CD8-positive, alpha-beta memory T cell (primary cell): ENCODE data around the gene ZNF771. TPM values are rescaled to one million over a fixed set of nuclear protein-coding genes. Genes with fewer than 3 reads are reported as not detected.
"Not testable (repeated sequence)": the region's sequence is repeated elsewhere in the genome, so short reads cannot be mapped to it uniquely, and the experiment has no call there.

Source experiments
- CTCF ChIA-PET: fragments of 350-600 bp; sonication (Branson Sonifier 250); formaldehyde crosslinking; loops from one replicate; lab custom pipeline; 2021; ENCODE audit warnings: antibody characterized with exemption; lab: Charles Lee
- POLR2A ChIA-PET: fragments of 350-600 bp; sonication (Branson Sonifier 250); formaldehyde crosslinking; loops from one replicate; lab custom pipeline; 2021; ENCODE audit warnings: antibody characterized with exemption; lab: Charles Lee
- DNase-seq, 5 donors: peaks; one replicate each; pipeline versions ENCODE4 v3.0.0 to v3.0.0-alpha.2; 2020 to 2022; ENCODE audit warnings: mixed read lengths in 1 of 5
- H3K27ac ChIP-seq: one replicate; pipeline ENCODE4 v1.7.0; 2013; ENCODE audit warnings: low read depth, mild to moderate bottlenecking, low read length, moderate library complexity
- H3K27me3 ChIP-seq: 2 replicates; pipeline ENCODE4 v1.7.0; 2013; ENCODE audit warnings: low read length, mild to moderate bottlenecking; ENCODE audit not compliant: insufficient read depth, poor library complexity, severe bottlenecking
- H3K36me3 ChIP-seq: 2 replicates; pipeline ENCODE4 v1.7.0; 2013; ENCODE audit warnings: mild to moderate bottlenecking, low read length, moderate library complexity; ENCODE audit not compliant: insufficient read depth
- H3K4me1 ChIP-seq: 2 replicates; pipeline ENCODE4 v1.7.0; 2013; ENCODE audit warnings: mild to moderate bottlenecking, low read length, moderate library complexity; ENCODE audit not compliant: insufficient read depth
- H3K4me3 ChIP-seq: 2 replicates; pipeline ENCODE4 v1.7.0; 2013; ENCODE audit warnings: mild to moderate bottlenecking, low read length
- H3K9me3 ChIP-seq: 2 replicates; pipeline ENCODE4 v1.7.0; 2013; ENCODE audit warnings: mild to moderate bottlenecking, low read length
- H3K27ac Mint-ChIP-seq, 8 donors: one replicate each; pipeline ENCODE4 v1.8.0; 2020 to 2021; ENCODE audit warnings: mixed read lengths in 8 of 8, mild to moderate bottlenecking in 6 of 8, inconsistent platforms in 3 of 8, moderate library complexity in 3 of 8
- H3K27me3 Mint-ChIP-seq, 2 donors: one replicate each; pipeline ENCODE4 v1.8.0; 2020 to 2021; ENCODE audit warnings: mixed read lengths in 2 of 2, mild to moderate bottlenecking in 1 of 2, moderate library complexity in 1 of 2
- H3K36me3 Mint-ChIP-seq, 3 donors: one replicate each; pipeline ENCODE4 v1.8.0; 2020 to 2021; ENCODE audit warnings: mixed read lengths in 3 of 3, inconsistent platforms in 1 of 3, mild to moderate bottlenecking in 1 of 3
- H3K4me1 Mint-ChIP-seq, 3 donors: one replicate each; pipeline ENCODE4 v1.8.0; 2020 to 2021; ENCODE audit warnings: mixed read lengths in 3 of 3, inconsistent platforms in 1 of 3, mild to moderate bottlenecking in 1 of 3
- H3K4me3 Mint-ChIP-seq, 7 donors: one replicate each; pipeline ENCODE4 v1.8.0; 2020 to 2021; ENCODE audit warnings: mixed read lengths in 7 of 7, mild to moderate bottlenecking in 6 of 7, moderate library complexity in 4 of 7, inconsistent platforms in 2 of 7
- H3K9me3 Mint-ChIP-seq, 5 donors: one replicate each; pipeline ENCODE4 v1.8.0; 2020 to 2022; ENCODE audit warnings: mixed read lengths in 5 of 5, mild to moderate bottlenecking in 3 of 5, moderate library complexity in 2 of 5, inconsistent platforms in 1 of 5
- polyA plus RNA-seq: library from polyadenylated mRNA; unstranded; fragments of 300-500 nt; fragmentation: Illumina TruSeq; gene quantifications from one replicate; pipeline ENCODE4 v1.2.3, GENCODE V29; 2021
- total RNA-seq, 2 experiments: library from RNA; stranded (reverse); gene quantifications; one replicate each; pipeline ENCODE4 v1.2.3, GENCODE V29; 2021

ZNF771 gene
- total and polyA plus RNA-seq, 3 experiments from 2014 or later = 6.0 to 9.8 (median 7.3) TPM

DNA sequence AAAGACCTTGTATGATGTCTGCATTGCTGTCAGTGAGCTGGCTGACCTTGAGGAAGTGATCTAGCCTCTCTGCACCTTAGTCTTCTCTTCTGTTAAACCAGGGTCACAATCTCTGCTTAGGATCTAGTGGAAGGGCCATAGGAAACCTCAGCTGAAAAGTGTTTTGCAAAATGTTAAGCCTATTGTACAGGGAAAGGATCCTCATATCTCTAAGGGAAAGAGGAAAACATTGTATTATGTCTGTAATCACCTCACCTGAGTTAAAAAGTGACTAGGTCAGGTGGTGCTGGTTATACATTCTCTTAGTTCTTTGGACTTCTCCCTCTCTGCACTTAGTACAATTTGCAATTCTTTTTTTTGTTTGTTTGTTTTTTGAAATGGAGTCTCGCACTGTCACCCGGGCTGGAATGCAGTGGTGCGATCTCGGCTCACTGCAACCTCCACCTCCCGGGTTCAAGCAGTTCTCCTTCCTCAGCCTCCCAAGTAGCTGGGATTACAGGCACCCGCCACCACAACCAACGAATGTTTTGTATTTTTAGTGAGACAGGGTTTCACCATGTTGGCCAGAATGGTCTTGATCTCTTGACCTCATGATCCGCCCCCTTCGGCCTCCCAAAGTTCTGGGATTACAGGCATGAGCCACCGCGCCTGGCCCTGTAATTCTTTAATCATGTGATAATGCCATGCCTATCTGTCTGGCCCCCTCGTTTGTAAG lies 40.3 kb downstream of the ZNF771 start:
- peak overlapping the region in 2 of 8 donors; percentile 31 to 87 for H3K27ac Mint-ChIP-seq
- H3K9me3 Mint-ChIP-seq = no peaks in the 10 kb centered on the region
- Histone ChIP-seq H3K9me3 (no peaks in the 10 kb centered on the region), H3K4me1 (peaks cover 52% of the 10 kb centered on the region), H3K36me3 (peaks cover 15% of the 10 kb centered on the region), H3K27ac (no peak overlapping the region), H3K27me3 (no peaks in the 10 kb centered on the region), H3K4me3 (no peak overlapping the region)
- H3K4me3 Mint-ChIP-seq = peak overlapping the region in 2 of 7 donors; percentile 40 to 88
- peaks cover 9 to 19% (median 13%) of the 10 kb centered on the region in 3 donors for H3K36me3 Mint-ChIP-seq
- ChIA-PET CTCF (interaction anchor here (0.7 to 4.6 kb wide), 9 partner anchors 8 to 150 kb away, joined by 3 to 34 read pairs (median 3); partner anchors contain the start of genes DCTPP1 and ITGAL), POLR2A (interaction anchor here (0.7 to 3.1 kb wide), 2 partner anchors 11 to 39 kb away, joined by 6 to 15 read pairs; no protein-coding TSS in a partner anchor)
- H3K27me3 Mint-ChIP-seq = peaks cover 0 to 1% of the 10 kb centered on the region in 2 donors
- H3K4me1 Mint-ChIP-seq = peaks cover 45 to 63% (median 56%) of the 10 kb centered on the region in 3 donors
- DNase-seq = no peak

DNA sequence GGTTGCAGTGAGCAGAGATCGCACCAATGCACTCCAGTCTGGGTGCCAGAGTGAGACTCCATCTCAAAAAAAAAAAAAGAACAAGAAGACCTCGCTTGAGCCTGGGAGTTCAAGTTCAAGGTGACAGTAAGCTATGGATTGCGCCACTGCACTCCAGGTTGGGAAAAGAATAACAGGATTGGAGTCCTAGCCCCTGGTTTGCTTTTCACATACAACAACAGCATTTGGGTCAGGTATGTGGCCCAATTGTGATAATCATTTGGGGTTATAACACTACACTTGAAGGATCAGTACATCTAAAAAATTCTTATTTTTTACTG lies 41.7 kb downstream of the ZNF771 start:
- H3K4me3 Mint-ChIP-seq = no peak overlapping the region
- ChIA-PET POLR2A (interaction anchor here (0.7 to 3.1 kb wide), 6 partner anchors 10 to 108 kb away, joined by 3 to 15 read pairs (median 6); no protein-coding TSS in a partner anchor), CTCF (interaction anchor here (0.6 to 4.6 kb wide), 36 partner anchors 9 to 186 kb away, joined by 3 to 34 read pairs (median 4); partner anchors contain the start of genes DCTPP1, ITGAL, TBC1D10B and ZNF688)
- Histone ChIP-seq H3K4me1 (peaks cover 43% of the 10 kb centered on the region), H3K4me3 (no peak overlapping the region), H3K27ac (no peak overlapping the region), H3K36me3 (peaks cover 8% of the 10 kb centered on the region), H3K27me3 (no peaks in the 10 kb centered on the region), H3K9me3 (no peaks in the 10 kb centered on the region)
- no peaks in the 10 kb centered on the region for H3K9me3 Mint-ChIP-seq
- peaks cover 0 to 1% of the 10 kb centered on the region in 2 donors for H3K27me3 Mint-ChIP-seq
- peaks cover 36 to 57% (median 50%) of the 10 kb centered on the region in 3 donors for H3K4me1 Mint-ChIP-seq
- peak overlapping the region in 2 of 8 donors; percentile 60 to 84 for H3K27ac Mint-ChIP-seq
- peaks cover 1 to 7% (median 2%) of the 10 kb centered on the region in 3 donors for H3K36me3 Mint-ChIP-seq
- DNase-seq = no peak

DNA sequence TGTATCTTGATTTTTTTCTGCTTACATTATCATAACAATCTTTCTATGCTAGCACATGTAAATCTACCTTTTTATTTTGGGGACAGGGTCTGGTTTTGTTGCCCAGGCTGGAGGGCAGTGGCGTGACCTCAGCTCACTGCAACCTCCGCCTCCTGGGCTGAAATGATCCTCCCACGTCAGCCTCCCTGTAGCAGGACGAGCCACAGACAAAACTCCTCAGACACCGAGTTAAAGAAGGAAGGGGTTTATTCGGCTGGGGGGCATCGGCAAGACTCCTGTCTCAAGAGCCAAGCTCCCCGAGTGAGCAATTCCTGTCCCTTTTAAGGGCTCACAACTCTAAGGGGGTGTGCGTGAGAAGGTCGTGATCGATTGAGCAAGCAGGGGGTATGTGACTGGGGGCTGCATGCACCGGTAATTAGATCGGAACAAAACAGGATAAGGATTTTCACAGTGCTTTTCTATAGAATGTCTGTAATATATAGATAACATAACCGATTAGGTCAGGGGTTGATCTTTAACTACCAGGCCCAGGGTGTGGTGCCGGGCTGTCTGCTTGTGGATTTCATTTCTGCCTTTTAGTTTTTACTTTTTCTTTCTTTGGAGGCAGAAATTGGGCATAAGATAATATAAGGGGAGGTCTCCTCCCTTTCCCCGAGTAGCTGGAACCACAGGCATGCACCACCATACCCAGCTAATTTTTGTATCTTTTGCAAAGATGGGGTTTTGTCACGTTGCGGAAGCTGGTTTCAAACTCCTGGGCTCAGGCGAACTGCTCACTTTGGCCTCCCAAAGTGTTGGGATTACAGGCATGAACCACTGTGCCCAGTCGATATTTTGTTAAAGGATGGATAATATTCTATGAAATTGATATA lies 45.5 kb downstream of the ZNF771 start:
- ChIA-PET CTCF (interaction anchor here (1.0 kb wide), 1 partner anchor 23 kb away, joined by 4 read pairs; no protein-coding TSS in a partner anchor), POLR2A (interaction anchor here (1.1 kb wide), 2 partner anchors 9 to 21 kb away, joined by 3 to 4 read pairs; no protein-coding TSS in a partner anchor)
- H3K36me3 Mint-ChIP-seq, H3K4me3 Mint-ChIP-seq, H3K27me3 ChIP-seq, H3K27me3 Mint-ChIP-seq, DNase-seq, H3K9me3 Mint-ChIP-seq, H3K36me3 ChIP-seq, H3K27ac ChIP-seq, H3K4me3 ChIP-seq, H3K9me3 ChIP-seq: not testable (repeated sequence)
- H3K27ac Mint-ChIP-seq = peak overlapping the region in 4 of 8 donors; percentile 21 to 83 (median 26)
- H3K4me1 Mint-ChIP-seq = peaks cover 38 to 63% (median 59%) of the 10 kb centered on the region in 3 donors
- H3K4me1 ChIP-seq = peaks cover 35% of the 10 kb centered on the region

DNA sequence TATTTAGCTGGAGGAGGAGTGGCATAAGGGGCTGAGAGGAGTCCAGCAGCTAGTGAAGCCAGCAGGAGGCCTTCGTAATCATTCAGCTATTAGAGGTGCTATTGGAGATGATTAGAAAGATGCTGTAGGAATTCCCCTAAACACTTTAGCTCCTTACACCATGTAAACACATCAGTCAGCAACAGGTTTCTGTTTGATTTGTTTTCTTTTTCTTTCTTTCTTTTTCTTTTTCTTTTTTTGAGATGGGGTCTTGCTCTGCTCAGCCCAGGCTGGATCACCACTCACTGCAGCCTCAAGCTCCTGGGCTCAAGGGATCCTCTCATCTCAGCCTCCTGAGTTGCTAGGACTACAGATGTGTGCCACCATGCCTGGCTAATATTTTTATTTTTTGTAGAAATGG lies 48.9 kb downstream of the ZNF771 start:
- H3K27ac Mint-ChIP-seq = peak overlapping the region in 4 of 8 donors; percentile 44 to 78 (median 72)
- Histone ChIP-seq H3K36me3 (no peaks in the 10 kb centered on the region), H3K4me3 (no peak overlapping the region), H3K9me3 (no peaks in the 10 kb centered on the region), H3K27ac (no peak overlapping the region), H3K27me3 (no peaks in the 10 kb centered on the region), H3K4me1 (peaks cover 32% of the 10 kb centered on the region)
- no peaks in the 10 kb centered on the region for H3K9me3 Mint-ChIP-seq
- H3K4me1 Mint-ChIP-seq = peaks cover 43 to 68% (median 62%) of the 10 kb centered on the region in 3 donors
- no peaks in the 10 kb centered on the region for H3K36me3 Mint-ChIP-seq
- peak overlapping the region in 1 of 7 donors; percentile 36 for H3K4me3 Mint-ChIP-seq
- no peaks in the 10 kb centered on the region for H3K27me3 Mint-ChIP-seq
- DNase-seq = no peak
- ChIA-PET CTCF (interaction anchor here (0.7 to 4.0 kb wide), 8 partner anchors 9 to 153 kb away, joined by 3 to 43 read pairs (median 10); partner anchors contain the start of genes DCTPP1, ITGAL, SEPHS2 and ZNF747), POLR2A (interaction anchor here (1.5 to 6.2 kb wide), 4 partner anchors 16 to 34 kb away, joined by 5 to 102 read pairs (median 16); partner anchors contain the start of gene ITGAL)

DNA sequence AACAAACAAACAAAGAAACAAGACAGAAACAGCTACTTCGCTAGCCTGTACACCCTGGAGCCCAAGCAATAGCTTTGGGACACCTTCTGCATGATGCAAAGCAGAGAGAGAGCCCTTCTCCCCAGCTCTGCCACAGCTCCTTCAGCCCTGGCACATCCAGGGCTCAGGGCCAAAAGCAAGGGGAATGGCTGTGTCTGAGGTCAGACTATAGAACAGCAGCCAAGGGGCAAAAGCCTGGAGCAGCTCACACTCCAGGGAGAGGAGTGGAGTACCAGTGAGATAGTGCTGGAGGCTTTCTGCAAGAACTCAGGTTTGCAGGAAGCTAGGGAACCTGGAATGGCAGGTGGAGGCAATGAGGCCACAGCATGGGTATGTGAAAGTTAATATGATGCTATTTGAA lies 49.9 kb downstream of the ZNF771 start:
- Mint-ChIP-seq H3K9me3 (no peaks in the 10 kb centered on the region), H3K36me3 (no peaks in the 10 kb centered on the region), H3K4me3 (peak overlapping the region in 1 of 7 donors; percentile 46), H3K4me1 (peaks cover 44 to 73% (median 68%) of the 10 kb centered on the region in 3 donors), H3K27me3 (no peaks in the 10 kb centered on the region), H3K27ac (peak overlapping the region in 6 of 8 donors; percentile 23 to 80 (median 32))
- Histone ChIP-seq H3K9me3 (no peaks in the 10 kb centered on the region), H3K4me1 (peaks cover 30% of the 10 kb centered on the region), H3K36me3 (no peaks in the 10 kb centered on the region), H3K27me3 (no peaks in the 10 kb centered on the region), H3K27ac (no peak overlapping the region), H3K4me3 (no peak overlapping the region)
- CTCF ChIA-PET = interaction anchor here (0.7 to 4.0 kb wide), 9 partner anchors 10 to 152 kb away, joined by 3 to 43 read pairs (median 4); partner anchors contain the start of genes DCTPP1, ITGAL, SEPHS2 and ZNF747
- no peak for DNase-seq
- POLR2A ChIA-PET = interaction anchor here (3.2 to 6.2 kb wide), 2 partner anchors 15 to 19 kb away, joined by 19 to 102 read pairs; partner anchors contain the start of gene ITGAL

DNA sequence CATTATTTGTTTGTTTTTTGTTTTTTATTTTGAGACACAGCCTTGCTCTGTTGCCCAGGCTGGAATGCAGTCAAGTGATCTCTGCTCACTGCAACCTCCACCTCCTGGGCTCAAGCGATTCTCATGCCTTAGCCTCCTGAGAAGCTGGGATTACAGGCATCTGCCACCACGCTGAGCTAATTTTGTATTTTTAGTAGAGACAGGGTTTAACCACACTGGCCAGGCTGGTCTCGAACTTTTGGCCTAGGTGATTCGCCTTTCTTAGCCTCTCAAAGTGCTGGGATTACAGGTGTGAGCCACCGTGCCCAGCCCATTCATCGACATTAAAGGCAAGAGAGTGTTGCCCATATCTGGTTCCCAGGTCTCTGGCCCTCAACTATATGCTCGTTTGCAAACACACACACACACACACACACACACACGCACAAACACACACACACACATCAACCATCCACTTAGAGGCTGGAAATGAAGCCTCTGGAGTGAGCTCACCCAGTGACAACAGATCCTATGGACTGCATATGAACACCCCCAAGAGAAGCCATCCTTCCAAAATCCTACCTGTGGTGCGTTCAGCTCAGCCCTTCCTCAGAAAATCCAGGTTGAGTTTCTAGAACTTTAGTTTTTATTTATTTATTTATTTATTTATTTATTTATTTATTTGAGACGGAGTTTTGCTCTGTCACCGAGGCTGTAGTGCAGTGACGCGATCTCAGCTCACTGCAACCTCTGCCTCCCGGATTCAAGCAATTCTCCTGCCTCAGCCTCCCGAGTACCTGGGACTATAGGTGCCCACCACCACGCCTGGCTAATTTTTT lies 50.5 kb downstream of the ZNF771 start:
- no peak overlapping the region for H3K27ac ChIP-seq
- Mint-ChIP-seq H3K36me3 (no peaks in the 10 kb centered on the region), H3K27ac (peak overlapping the region; percentile 68 to 95 (median 92)), H3K9me3 (no peaks in the 10 kb centered on the region), H3K4me3 (peak overlapping the region; percentile 41 to 82 (median 70)), H3K27me3 (no peaks in the 10 kb centered on the region), H3K4me1 (peaks cover 38 to 67% (median 61%) of the 10 kb centered on the region in 3 donors)
- H3K4me1 ChIP-seq = peaks cover 25% of the 10 kb centered on the region
- no peak overlapping the region for H3K4me3 ChIP-seq
- POLR2A ChIA-PET = interaction anchor here (0.8 to 6.2 kb wide), 6 partner anchors 8 to 114 kb away, joined by 3 to 102 read pairs (median 10); partner anchors contain the start of genes DCTPP1 and ITGAL
- CTCF ChIA-PET = interaction anchor here (1.0 to 4.4 kb wide), 10 partner anchors 8 to 34 kb away, joined by 3 to 43 read pairs (median 16); partner anchors contain the start of genes DCTPP1, ITGAL and SEPHS2
- no peak for DNase-seq
- H3K9me3 ChIP-seq = no peaks in the 10 kb centered on the region
- H3K36me3 ChIP-seq = no peaks in the 10 kb centered on the region
- H3K27me3 ChIP-seq = no peaks in the 10 kb centered on the region
